HCT116 (cell line): ENCODE results near the gene PARVG. TPM values are rescaled to one million over a fixed set of nuclear protein-coding genes. Genes with fewer than 3 reads are reported as not detected.

Experiments used
- ATAC-seq: fragments of 200-7000 bp; cut with Tn5 transposase; 2 replicates; pipeline ENCODE4 v1.9.1; 2020; ENCODE audit warnings: mild to moderate bottlenecking, moderate library complexity
- BruUV-seq: library from RNA; stranded (reverse); fragments of 400-500 nt; replicated peaks from 2 replicates; lab custom pipeline; 2021; lab: Mats Ljungman, UMichigan
- CTCF ChIA-PET: fragments of 300-600 bp; sonication (Branson Sonifier 250); formaldehyde crosslinking; loops from one replicate; lab custom pipeline; 2021; ENCODE audit warnings: antibody characterized with exemption; lab: Charles Lee
- POLR2A ChIA-PET: fragments of 300-600, 350-600 bp; sonication (Branson Sonifier 250); formaldehyde crosslinking; loops from one replicate; lab custom pipeline; 2021; ENCODE audit warnings: antibody characterized with exemption; lab: Charles Lee
- RAD21 ChIA-PET, 2 experiments: fragments of 300-600 bp; sonication (Branson Sonifier 250); formaldehyde crosslinking; loops; one replicate each; lab custom pipeline; 2023; ENCODE audit warnings: low total read pairs in 2 of 2; ENCODE audit not compliant: uncharacterized antibody in 2 of 2, unreplicated experiment in 2 of 2, low non-redundant PET in 1 of 2; lab: Charles Lee
- DNase-seq: peaks from one replicate; pipeline ENCODE4 v3.0.0-alpha.2; 2010; ENCODE audit warnings: low read depth, low spot score
- H2AFZ ChIP-seq: fragments of 200-600 bp; shearing (Covaris generic), sonication (generic); 2 replicates; pipeline ENCODE4 v1.6.1; 2017; ENCODE audit warnings: low read depth, mixed run types, mixed read lengths, antibody characterized with exemption, low read length; ENCODE audit not compliant: poor library complexity, severe bottlenecking
- H3K27ac ChIP-seq: 2 replicates; pipeline ENCODE4 v1.5.1; 2012; ENCODE audit warnings: low read depth, low read length
- H3K27me3 ChIP-seq: fragments of 200-600 bp; sonication (generic); 2 replicates; pipeline ENCODE4 v1.6.1; 2016; ENCODE audit warnings: mixed run types, low read length, mixed read lengths; ENCODE audit not compliant: insufficient read depth
- H3K36me3 ChIP-seq, 2 experiments: fragments of 200-500 bp in 1 of 2; fragments of 200-600 bp in 1 of 2; sonication (Bioruptor generic) in 1 of 2; sonication (generic) in 1 of 2; 2 replicates each; pipeline versions ENCODE4 v1.5.1 to v1.6.1; 2014 to 2016; ENCODE audit warnings: low read length in 2 of 2, inconsistent platforms in 1 of 2, mixed read lengths in 1 of 2, mixed run types in 1 of 2; ENCODE audit not compliant: insufficient read depth in 2 of 2, control insufficient read depth in 1 of 2
- H3K4me1 ChIP-seq, 2 experiments: fragments of 200-600 bp in 1 of 2; sonication (generic) in 1 of 2; 2 replicates each; pipeline versions ENCODE4 v1.5.1 to v1.6.1; 2012 to 2017; ENCODE audit warnings: low read length in 2 of 2, inconsistent platforms in 1 of 2, mild to moderate bottlenecking in 1 of 2, mixed read lengths in 1 of 2, mixed run types in 1 of 2, moderate library complexity in 1 of 2; ENCODE audit not compliant: insufficient read depth in 2 of 2, control insufficient read depth in 1 of 2
- H3K4me2 ChIP-seq: fragments of 200-600 bp; sonication (generic); 2 replicates; pipeline ENCODE4 v1.6.1; 2017; ENCODE audit warnings: mixed run types, low read length, mixed read lengths
- H3K4me3 ChIP-seq, 2 experiments: fragments of 200-600 bp in 1 of 2; sonication (generic) in 1 of 2; replicated peaks in 1 of 2; 2 replicates each; pipeline ENCODE4 v1.5.1; 2011 to 2016; ENCODE audit warnings: low read length in 2 of 2, control low read depth in 1 of 2, low read depth in 1 of 2, mild to moderate bottlenecking in 1 of 2, mixed read lengths in 1 of 2, mixed run types in 1 of 2
- H3K79me2 ChIP-seq: fragments of 200-600 bp; sonication (generic); 2 replicates; pipeline ENCODE4 v1.6.1; 2017; ENCODE audit warnings: mild to moderate bottlenecking, mixed run types, low read length, moderate library complexity, mixed read lengths; ENCODE audit not compliant: insufficient read depth
- H3K9ac ChIP-seq: fragments of 200-600 bp; sonication (generic); 2 replicates; pipeline ENCODE4 v1.6.1; 2016; ENCODE audit warnings: low read length, mixed read lengths
- H3K9me2 ChIP-seq: fragments of 200-600 bp; sonication (generic), shearing (Covaris generic); 2 replicates; pipeline ENCODE4 v1.6.1; 2017; ENCODE audit warnings: mixed run types, mild to moderate bottlenecking, moderate library complexity; ENCODE audit not compliant: insufficient read depth
- H3K9me3 ChIP-seq, 2 experiments: fragments of 200-500 bp in 1 of 2; fragments of 200-600 bp in 1 of 2; sonication (Bioruptor generic) in 1 of 2; sonication (generic) in 1 of 2; 2 replicates each; pipeline ENCODE4 v1.6.1; 2014 to 2017; ENCODE audit warnings: low read length in 2 of 2, mixed read lengths in 2 of 2, inconsistent platforms in 1 of 2, low read depth in 1 of 2, mild to moderate bottlenecking in 1 of 2, mixed run types in 1 of 2, moderate library complexity in 1 of 2; ENCODE audit not compliant: control insufficient read depth in 1 of 2, insufficient read depth in 1 of 2
- H4K20me1 ChIP-seq: fragments of 200-600 bp; sonication (generic), shearing (Covaris generic); 2 replicates; pipeline ENCODE4 v1.6.1; 2017; ENCODE audit warnings: mixed run types, mild to moderate bottlenecking, moderate library complexity; ENCODE audit not compliant: insufficient read depth
- CBX3 ChIP-seq: IDR thresholded peaks from 2 replicates; pipeline ENCODE4 v1.6.1; 2012; ENCODE audit warnings: low read depth
- EGR1 ChIP-seq: IDR thresholded peaks from 2 replicates; pipeline ENCODE4 v1.6.1; 2012; ENCODE audit warnings: low read depth
- EZH2 ChIP-seq: fragments of 200-600 bp; sonication (generic); IDR thresholded peaks from 2 replicates; pipeline ENCODE4 v1.6.1; 2017; ENCODE audit warnings: antibody characterized with exemption, mixed run types
- FOSL1 ChIP-seq: IDR thresholded peaks from 2 replicates; pipeline ENCODE4 v1.6.1; 2012; ENCODE audit warnings: low read depth
- RAD21 ChIP-seq: IDR thresholded peaks from 2 replicates; pipeline ENCODE4 v1.6.1; 2012; ENCODE audit warnings: low read depth, mild to moderate bottlenecking
- SIN3A ChIP-seq: IDR thresholded peaks from 2 replicates; pipeline ENCODE4 v1.6.1; 2012; ENCODE audit warnings: low read depth
- SRF ChIP-seq: IDR thresholded peaks from 2 replicates; pipeline ENCODE4 v1.6.1; 2012; ENCODE audit warnings: low read depth
- ZFX ChIP-seq: fragments of 450-650 bp; IDR thresholded peaks from 2 replicates; pipeline ENCODE4 v1.6.1; 2017
- intact Hi-C: fragments of 100-400 bp; cut with micrococcal nuclease; formaldehyde crosslinking; loops from 2 replicates; pipeline ENCODE4 v1.10.0; 2022
- total RNA-seq: library from RNA; stranded (reverse); gene quantifications from one replicate; pipeline ENCODE4 v1.2.1, GENCODE V29; 2021; ENCODE audit not compliant: unreplicated experiment
- TF ChIP-seq, protein P1 (sequence below), 3 experiments: fragments of 200-600 bp in 1 of 3; sonication (generic) in 1 of 3; IDR thresholded peaks in 2 of 3; conservative IDR thresholded peaks in 1 of 3; 2 replicates each; pipeline ENCODE4 v1.5.1; 2012 to 2017; ENCODE audit warnings: low read depth in 2 of 3, low read length in 2 of 3, antibody characterized with exemption in 1 of 3, borderline replicate concordance in 1 of 3, control low read depth in 1 of 3, mild to moderate bottlenecking in 1 of 3, mixed read lengths in 1 of 3, mixed run types in 1 of 3, moderate library complexity in 1 of 3; ENCODE audit not compliant: insufficient read depth in 1 of 3

PARVG gene
- total RNA-seq, 1 experiment from 2014 or later: 0.57 TPM

DNA sequence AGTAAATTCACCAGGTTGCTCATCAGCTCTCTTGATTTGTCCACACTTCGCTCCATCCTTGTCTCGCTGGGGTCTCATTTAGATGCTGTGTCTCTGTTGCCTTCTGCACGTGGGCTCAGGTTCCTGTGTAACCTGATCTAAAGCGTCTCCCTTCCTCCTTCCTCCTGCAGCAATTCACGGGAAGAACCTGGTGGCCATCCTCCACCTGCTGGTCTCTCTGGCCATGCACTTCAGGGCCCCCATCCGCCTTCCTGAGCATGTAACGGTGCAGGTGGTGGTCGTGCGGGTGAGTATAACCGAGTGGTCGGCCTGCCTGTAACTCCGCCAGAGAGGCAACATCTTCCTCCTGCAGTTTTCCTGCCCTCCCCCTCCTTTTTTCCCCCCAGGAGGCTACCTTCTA lies 48.0 kb upstream of the PARVG start:
- intact Hi-C loops: no loop called here
- TF ChIP-seq CBX3 (no peak), EZH2 (no peak)
- H3K9ac ChIP-seq: no peak overlapping the region
- RAD21 ChIA-PET: no interaction called here
- CTCF ChIA-PET: no interaction called here
- H3K27me3 ChIP-seq: no peaks in the 10 kb centered on the region
- no peak overlapping the region for H3K27ac ChIP-seq
- H3K4me2 ChIP-seq: no peak overlapping the region
- DNase-seq: no peak
- no peaks in the 10 kb centered on the region for H3K9me3 ChIP-seq
- H3K4me1 ChIP-seq: peaks cover 0 to 7% of the 10 kb centered on the region in 2 experiments; a peak in 2 of 4 replicates
- no peak overlapping the region for H3K4me3 ChIP-seq
- no peaks in the 10 kb centered on the region for H3K9me2 ChIP-seq
- no peak overlapping the region for H2AFZ ChIP-seq
- H3K36me3 ChIP-seq: no peaks in the 10 kb centered on the region
- H3K79me2 ChIP-seq: no peaks in the 10 kb centered on the region
- no peaks in the 10 kb centered on the region for H4K20me1 ChIP-seq
- BruUV-seq: no TSS peak
- POLR2A ChIA-PET: no interaction called here
- ATAC-seq: no peak

DNA sequence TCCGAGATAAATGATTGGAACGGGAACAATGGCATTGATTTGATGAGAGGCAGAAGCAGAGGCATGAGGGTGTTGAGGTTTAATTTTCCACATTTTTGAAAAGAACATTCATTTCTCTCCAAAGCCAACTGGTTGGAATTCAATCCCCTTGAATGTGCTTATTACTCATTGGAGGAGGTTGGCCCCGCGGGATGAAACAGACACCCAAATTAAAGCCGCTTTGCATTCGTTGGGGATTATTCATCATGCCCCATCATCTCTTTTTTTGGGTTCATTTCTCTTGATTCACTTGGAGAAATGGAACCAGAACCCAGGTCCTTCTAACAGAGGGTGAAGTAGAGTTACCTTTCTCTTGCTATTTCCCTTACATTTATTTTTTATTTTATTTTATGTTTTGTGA lies 47.6 kb upstream of the PARVG start:
- intact Hi-C loops: no loop called here
- Histone ChIP-seq H3K27me3 (no peaks in the 10 kb centered on the region), H3K9me2 (no peaks in the 10 kb centered on the region), H3K9me3 (no peaks in the 10 kb centered on the region), H3K27ac (no peak overlapping the region), H3K9ac (no peak overlapping the region), H3K79me2 (no peaks in the 10 kb centered on the region), H2AFZ (no peak overlapping the region), H3K4me2 (no peak overlapping the region), H3K36me3 (no peaks in the 10 kb centered on the region), H3K4me1 (peaks cover 0 to 12% of the 10 kb centered on the region in 2 experiments; a peak in 2 of 4 replicates), H4K20me1 (no peaks in the 10 kb centered on the region), H3K4me3 (no peak overlapping the region)
- POLR2A ChIA-PET: no interaction called here
- TF ChIP-seq ZFX: no peak
- no peak for TF ChIP-seq SRF
- no peak for TF ChIP-seq RAD21
- TF ChIP-seq, protein P1, sequence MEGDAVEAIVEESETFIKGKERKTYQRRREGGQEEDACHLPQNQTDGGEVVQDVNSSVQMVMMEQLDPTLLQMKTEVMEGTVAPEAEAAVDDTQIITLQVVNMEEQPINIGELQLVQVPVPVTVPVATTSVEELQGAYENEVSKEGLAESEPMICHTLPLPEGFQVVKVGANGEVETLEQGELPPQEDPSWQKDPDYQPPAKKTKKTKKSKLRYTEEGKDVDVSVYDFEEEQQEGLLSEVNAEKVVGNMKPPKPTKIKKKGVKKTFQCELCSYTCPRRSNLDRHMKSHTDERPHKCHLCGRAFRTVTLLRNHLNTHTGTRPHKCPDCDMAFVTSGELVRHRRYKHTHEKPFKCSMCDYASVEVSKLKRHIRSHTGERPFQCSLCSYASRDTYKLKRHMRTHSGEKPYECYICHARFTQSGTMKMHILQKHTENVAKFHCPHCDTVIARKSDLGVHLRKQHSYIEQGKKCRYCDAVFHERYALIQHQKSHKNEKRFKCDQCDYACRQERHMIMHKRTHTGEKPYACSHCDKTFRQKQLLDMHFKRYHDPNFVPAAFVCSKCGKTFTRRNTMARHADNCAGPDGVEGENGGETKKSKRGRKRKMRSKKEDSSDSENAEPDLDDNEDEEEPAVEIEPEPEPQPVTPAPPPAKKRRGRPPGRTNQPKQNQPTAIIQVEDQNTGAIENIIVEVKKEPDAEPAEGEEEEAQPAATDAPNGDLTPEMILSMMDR (IDR thresholded peaks at IDR 0.05 in 2 of 3, conservative IDR thresholded peaks at IDR 0.05 in 1 of 3; ENCODE audit: borderline replicate concordance in 1 of 3, insufficient read depth in 1 of 3, low read depth in 2 of 3, low read length in 2 of 3): no peak
- TF ChIP-seq FOSL1: no peak
- no peak for TF ChIP-seq SIN3A
- no peak for TF ChIP-seq EGR1
- DNase-seq (no peak), ATAC-seq (no peak)
- BruUV-seq: no TSS peak
- RAD21 ChIA-PET: no interaction called here
- CTCF ChIA-PET: no interaction called here
